Upper lobe of left lung (tissue), 4 donors: ENCODE results near the gene SMTNL2.

ENCODE experiments used
- EP300 ChIP-seq, 4 donors: sonication (generic); formaldehyde crosslinking; IDR thresholded peaks; one replicate each; pipeline ENCODE4 v1.5.1; 2017; ENCODE audit warnings: antibody characterized with exemption in 4 of 4, control low read depth in 2 of 4
- POLR2AphosphoS5 ChIP-seq, 2 donors: sonication (generic); formaldehyde crosslinking; IDR thresholded peaks; one replicate each; pipeline ENCODE4 v1.5.1; 2017; ENCODE audit warnings: antibody characterized with exemption in 2 of 2
- TF ChIP-seq, protein P1 (sequence below), 6 experiments: fragments of 450-650 bp in 4 of 6; fragments of 200-600 bp in 2 of 6; sonication (generic) in 2 of 6; IDR thresholded peaks; one replicate each; pipeline ENCODE4 v1.5.1; 2016 to 2019; ENCODE audit warnings: antibody characterized with exemption in 6 of 6

DNA sequence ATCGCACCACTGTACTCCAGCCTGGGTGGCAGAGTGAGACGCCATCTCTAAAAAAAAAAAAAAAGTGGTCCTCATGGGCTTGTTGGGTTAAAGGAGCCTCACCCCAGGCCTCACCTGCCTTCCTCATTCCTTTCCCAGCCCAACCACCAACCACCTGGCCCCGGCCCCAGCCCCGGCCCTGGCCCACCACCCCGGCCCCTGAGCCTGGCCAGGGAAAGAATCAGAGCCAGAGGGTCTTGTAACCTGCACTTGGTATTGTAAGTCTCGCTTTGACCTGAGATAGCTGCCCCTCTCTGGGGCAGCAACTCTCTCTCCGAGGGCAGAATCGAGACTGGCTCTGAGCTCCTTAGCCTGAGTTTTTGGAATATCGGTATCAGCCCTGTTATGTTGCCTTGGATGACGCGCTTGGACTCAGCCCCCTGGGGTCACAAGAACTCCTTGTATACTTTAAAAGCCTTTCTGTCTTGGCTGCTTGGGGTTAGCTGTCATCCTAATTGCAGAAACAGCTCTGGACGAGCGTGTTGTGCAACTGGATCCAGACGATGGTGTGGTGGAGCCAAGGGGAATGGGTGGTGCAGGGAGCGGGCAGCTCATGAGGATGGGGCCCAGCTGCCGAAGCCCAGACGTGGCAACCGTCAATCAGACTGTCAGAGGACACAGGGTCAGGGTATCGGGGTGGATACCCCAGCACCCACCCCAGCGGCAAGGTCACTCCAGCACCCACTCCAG is 14.6 kb downstream of the SMTNL2 start:
- TF ChIP-seq, protein P1, sequence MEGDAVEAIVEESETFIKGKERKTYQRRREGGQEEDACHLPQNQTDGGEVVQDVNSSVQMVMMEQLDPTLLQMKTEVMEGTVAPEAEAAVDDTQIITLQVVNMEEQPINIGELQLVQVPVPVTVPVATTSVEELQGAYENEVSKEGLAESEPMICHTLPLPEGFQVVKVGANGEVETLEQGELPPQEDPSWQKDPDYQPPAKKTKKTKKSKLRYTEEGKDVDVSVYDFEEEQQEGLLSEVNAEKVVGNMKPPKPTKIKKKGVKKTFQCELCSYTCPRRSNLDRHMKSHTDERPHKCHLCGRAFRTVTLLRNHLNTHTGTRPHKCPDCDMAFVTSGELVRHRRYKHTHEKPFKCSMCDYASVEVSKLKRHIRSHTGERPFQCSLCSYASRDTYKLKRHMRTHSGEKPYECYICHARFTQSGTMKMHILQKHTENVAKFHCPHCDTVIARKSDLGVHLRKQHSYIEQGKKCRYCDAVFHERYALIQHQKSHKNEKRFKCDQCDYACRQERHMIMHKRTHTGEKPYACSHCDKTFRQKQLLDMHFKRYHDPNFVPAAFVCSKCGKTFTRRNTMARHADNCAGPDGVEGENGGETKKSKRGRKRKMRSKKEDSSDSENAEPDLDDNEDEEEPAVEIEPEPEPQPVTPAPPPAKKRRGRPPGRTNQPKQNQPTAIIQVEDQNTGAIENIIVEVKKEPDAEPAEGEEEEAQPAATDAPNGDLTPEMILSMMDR (IDR thresholded peaks at IDR 0.05) = no peak
- TF ChIP-seq EP300 (IDR thresholded peaks at IDR 0.05) (peak in 2 of 4 donors; percentile 33 to 48), POLR2AphosphoS5 (IDR thresholded peaks at IDR 0.05) (peak; percentile 65 to 73)
